Activated naive CD8-positive, alpha-beta T cell treated with anti-CD3 and anti-CD28 coated beads, Interleukin-2, amount 50 U/mL, for 24 hours (primary cell): ENCODE data around the gene CREBRF.
"Not testable (repeated sequence)": the region's sequence is repeated elsewhere in the genome, so short reads cannot be mapped to it uniquely, and the experiment has no call there.

Experiments used
- ATAC-seq: fragments of 150-1000 bp; cut with Tn5 transposase; one replicate; pipeline ENCODE4 v1.10.0; 2021
- DNase-seq: peaks from one replicate; pipeline ENCODE4 v3.0.0; 2021
- H3K27ac Mint-ChIP-seq: one replicate; pipeline ENCODE4 v1.8.0; 2021; ENCODE audit warnings: mild to moderate bottlenecking, mixed read lengths
- H3K27me3 Mint-ChIP-seq: one replicate; pipeline ENCODE4 v1.8.0; 2021; ENCODE audit warnings: mixed read lengths
- H3K36me3 Mint-ChIP-seq: one replicate; pipeline ENCODE4 v1.8.0; 2021; ENCODE audit warnings: low read depth, mixed read lengths
- H3K4me1 Mint-ChIP-seq: one replicate; pipeline ENCODE4 v1.8.0; 2021; ENCODE audit warnings: mixed read lengths
- H3K4me3 Mint-ChIP-seq: one replicate; pipeline ENCODE4 v1.8.0; 2021; ENCODE audit warnings: mild to moderate bottlenecking, moderate library complexity, mixed read lengths
- H3K9me3 Mint-ChIP-seq: one replicate; pipeline ENCODE4 v1.8.0; 2021; ENCODE audit warnings: mixed read lengths

The CREBRF gene, protein sequence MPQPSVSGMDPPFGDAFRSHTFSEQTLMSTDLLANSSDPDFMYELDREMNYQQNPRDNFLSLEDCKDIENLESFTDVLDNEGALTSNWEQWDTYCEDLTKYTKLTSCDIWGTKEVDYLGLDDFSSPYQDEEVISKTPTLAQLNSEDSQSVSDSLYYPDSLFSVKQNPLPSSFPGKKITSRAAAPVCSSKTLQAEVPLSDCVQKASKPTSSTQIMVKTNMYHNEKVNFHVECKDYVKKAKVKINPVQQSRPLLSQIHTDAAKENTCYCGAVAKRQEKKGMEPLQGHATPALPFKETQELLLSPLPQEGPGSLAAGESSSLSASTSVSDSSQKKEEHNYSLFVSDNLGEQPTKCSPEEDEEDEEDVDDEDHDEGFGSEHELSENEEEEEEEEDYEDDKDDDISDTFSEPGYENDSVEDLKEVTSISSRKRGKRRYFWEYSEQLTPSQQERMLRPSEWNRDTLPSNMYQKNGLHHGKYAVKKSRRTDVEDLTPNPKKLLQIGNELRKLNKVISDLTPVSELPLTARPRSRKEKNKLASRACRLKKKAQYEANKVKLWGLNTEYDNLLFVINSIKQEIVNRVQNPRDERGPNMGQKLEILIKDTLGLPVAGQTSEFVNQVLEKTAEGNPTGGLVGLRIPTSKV

DNA sequence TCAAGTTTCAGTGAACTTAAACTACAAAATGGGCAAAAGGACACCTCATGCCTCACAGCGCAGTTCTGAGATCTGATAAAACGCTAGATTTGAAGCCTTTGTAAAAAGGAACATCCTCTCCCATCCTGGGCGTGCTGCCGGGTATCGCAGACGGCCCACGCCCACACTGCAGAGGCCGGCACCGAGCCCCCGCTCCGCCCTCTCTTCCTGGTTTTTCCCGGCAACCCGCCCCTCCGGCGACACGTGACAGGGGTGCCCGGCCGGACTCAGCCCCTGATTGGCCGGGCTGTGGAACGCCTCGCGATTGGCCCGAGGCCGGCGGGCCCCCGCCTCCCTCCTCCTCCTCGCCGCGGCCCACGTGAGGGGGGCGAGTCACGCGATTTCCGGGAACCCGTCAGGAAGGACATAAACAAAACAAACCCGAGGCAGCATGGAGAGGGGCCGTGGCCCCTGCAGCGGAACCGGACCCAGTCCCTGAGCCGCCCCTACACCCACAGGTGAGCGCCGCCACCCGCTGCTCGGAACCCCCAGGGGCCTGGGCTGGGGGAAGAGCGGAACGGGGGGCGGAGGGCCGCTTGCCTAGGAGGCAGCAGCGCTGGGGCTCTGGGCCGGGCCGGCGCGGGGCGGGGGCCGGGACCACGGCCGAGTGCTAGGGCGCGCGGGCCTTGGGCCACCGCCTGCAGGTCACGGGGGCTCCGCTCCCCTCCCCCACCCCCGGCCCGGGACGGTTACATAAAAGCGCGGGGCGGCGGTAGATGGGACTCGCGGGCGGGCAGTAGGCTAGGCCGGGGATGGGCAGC, at the start of gene CREBRF:
CREBRF (plus strand) TSS at position 370 of the 800 bp plus-strand sequence. CDS start 24,424 bp downstream, outside the sequence.
- Mint-ChIP-seq H3K27me3 (peaks cover 2% of the 10 kb centered on the region), H3K4me3 (peak within 1 kb of the TSS; percentile 89), H3K9me3 (no peaks in the 10 kb centered on the region), H3K36me3 (no peaks in the 10 kb centered on the region), H3K4me1 (peaks cover 50% of the 10 kb centered on the region), H3K27ac (peak within 1 kb of the TSS; percentile 97)
- DNase-seq: peak; percentile 98
- ATAC-seq: peak; percentile 73

DNA sequence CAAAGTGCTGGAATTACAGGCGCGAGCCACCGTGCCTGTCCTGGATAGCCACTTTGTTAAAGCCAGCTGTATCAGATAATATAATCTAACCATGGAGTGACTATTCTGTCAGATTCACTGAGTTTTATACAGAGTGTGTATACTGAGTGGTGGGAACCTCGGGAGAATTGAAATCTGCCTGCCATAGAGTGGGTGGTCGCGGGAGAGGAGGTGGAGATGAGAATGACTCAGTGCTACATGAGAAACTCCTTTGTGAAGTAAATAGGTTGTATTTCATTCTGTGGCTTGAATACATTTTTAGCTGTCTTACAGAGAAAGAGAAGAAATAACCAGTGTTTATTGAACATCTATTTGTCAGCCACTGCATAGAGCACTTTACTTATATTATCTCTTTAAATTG, 46.1 kb upstream of the CREBRF start:
- DNase-seq (peak; percentile 26), ATAC-seq (peak; percentile 92)
- Mint-ChIP-seq H3K36me3 (peaks cover 16% of the 10 kb centered on the region), H3K27ac (peak overlapping the region; percentile 60), H3K27me3 (no peaks in the 10 kb centered on the region), H3K4me3 (no peak overlapping the region), H3K9me3 (no peaks in the 10 kb centered on the region), H3K4me1 (peaks cover 50% of the 10 kb centered on the region)

DNA sequence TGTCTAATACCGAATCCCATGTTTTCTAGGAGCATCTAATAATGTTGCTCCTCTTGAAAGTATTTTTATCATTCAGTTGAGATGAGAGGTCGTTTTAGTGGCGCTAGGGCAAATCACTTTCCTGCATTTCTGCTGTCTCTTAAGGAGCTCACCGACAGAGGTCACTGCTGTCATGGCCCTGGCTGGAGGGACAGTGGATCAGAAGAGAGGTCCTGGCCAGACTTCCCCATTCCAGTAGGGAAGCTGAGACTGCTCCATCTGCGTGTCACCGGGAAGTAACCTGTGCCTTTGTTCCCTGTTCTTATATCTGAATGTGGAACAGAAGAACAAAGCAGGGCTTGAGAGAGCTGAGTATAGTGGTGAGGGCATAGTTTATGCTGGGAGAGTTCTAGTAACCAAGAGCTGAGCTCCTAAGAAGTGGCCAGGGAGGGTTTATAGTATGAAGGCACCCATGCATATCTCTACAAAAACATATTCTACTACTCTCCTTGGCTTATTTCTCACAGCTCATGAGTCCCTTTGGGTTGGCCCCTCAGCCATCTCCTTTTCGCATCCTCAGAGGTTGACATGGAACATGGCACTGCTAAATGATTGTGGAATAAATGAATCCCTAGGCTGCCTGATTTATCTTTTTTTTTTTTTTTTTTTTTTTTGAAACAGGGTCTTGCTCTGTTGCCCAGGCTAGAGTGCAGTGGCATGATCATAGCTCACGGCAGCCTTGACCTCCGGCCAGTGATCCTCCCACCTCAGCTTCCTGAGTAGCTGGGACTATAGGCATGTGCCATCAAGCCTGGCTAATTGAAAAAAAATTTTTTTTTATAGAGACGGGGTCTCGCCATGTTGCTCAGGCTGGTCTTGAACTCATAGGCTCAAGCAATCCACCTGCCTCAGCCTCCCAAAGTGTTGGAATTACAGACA, 45.3 kb upstream of the CREBRF start:
- Mint-ChIP-seq H3K27me3 (no peaks in the 10 kb centered on the region), H3K4me1 (peaks cover 57% of the 10 kb centered on the region), H3K9me3 (no peaks in the 10 kb centered on the region), H3K27ac (peak overlapping the region; percentile 36), H3K36me3 (peaks cover 16% of the 10 kb centered on the region), H3K4me3 (no peak overlapping the region)
- ATAC-seq (no peak), DNase-seq (no peak)

DNA sequence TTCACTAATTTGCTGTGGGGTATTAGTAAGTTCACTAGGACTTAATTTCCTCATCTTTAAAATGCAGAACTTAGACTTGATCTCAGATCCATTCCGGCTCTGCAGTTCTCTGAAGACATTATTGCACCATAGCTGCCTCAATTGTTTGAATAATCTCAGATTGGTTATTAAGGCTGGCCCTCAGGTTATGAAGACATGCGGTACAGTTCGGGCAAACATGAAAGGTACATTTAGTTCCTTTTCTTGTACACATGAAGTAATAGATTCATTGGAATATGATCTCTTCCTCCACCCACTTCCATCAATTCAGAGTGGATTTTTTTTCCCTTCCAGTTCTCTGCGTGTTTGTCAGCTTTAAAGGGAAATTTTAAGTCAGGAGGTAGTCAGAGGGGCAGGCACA, 44.6 kb upstream of the CREBRF start:
- ATAC-seq: no peak

DNA sequence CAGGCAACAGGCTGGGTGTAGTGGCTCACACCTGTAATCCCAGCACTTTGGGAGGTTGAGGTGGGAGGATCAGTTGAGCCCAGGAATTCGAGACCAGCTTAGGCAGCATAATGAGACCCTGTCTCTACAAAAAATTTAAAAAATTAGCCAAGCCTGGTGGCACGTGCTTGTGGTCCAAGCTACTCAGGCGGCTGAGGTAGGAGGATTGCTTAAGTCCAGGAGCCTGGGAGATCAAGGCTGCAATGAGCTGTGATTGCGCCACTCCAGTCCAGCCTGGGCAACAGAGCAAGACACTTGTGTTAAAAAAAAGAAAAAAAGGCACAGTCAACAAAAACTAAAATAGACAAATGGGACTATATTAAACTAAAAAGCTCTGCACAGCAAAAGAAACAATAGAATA, 43.3 kb upstream of the CREBRF start:
- ATAC-seq (no peak), DNase-seq (no peak)
- H3K9me3 Mint-ChIP-seq: no peaks in the 10 kb centered on the region
- peaks cover 58% of the 10 kb centered on the region for H3K4me1 Mint-ChIP-seq
- peaks cover 20% of the 10 kb centered on the region for H3K36me3 Mint-ChIP-seq
- no peak overlapping the region for H3K4me3 Mint-ChIP-seq
- no peak overlapping the region for H3K27ac Mint-ChIP-seq
- H3K27me3 Mint-ChIP-seq: no peaks in the 10 kb centered on the region

More for the DNA sequence above, 44.6 kb upstream of the CREBRF start:
- Mint-ChIP-seq H3K27me3 (no peaks in the 10 kb centered on the region), H3K9me3 (no peaks in the 10 kb centered on the region), H3K36me3 (peaks cover 18% of the 10 kb centered on the region), H3K4me3 (no peak overlapping the region), H3K4me1 (peaks cover 60% of the 10 kb centered on the region), H3K27ac (no peak overlapping the region)
- DNase-seq: no peak

DNA sequence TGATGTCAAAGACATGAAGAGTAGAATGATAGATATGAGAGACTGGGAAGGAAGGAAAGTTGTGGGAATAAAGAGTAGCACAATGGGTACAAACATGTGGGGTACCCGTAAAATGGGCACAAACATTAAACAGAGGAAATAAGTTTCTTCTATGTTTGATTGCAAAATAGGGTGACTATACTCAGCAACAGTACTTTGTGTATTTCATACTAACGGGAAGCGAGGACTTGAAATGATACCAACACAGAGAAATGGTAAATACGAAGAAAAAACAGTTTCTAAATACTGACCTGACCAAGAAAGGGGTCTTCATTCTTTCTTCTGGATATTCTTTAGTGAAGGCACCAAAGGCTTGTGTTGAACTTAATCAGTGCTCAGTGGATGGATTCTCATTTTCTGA, 41.5 kb upstream of the CREBRF start:
- H3K4me1 Mint-ChIP-seq: peaks cover 55% of the 10 kb centered on the region
- DNase-seq (no peak), ATAC-seq (no peak)
- H3K27me3 Mint-ChIP-seq: no peaks in the 10 kb centered on the region
- no peak overlapping the region for H3K27ac Mint-ChIP-seq
- no peaks in the 10 kb centered on the region for H3K9me3 Mint-ChIP-seq
- H3K36me3 Mint-ChIP-seq: peaks cover 26% of the 10 kb centered on the region
- H3K4me3 Mint-ChIP-seq: no peak overlapping the region

DNA sequence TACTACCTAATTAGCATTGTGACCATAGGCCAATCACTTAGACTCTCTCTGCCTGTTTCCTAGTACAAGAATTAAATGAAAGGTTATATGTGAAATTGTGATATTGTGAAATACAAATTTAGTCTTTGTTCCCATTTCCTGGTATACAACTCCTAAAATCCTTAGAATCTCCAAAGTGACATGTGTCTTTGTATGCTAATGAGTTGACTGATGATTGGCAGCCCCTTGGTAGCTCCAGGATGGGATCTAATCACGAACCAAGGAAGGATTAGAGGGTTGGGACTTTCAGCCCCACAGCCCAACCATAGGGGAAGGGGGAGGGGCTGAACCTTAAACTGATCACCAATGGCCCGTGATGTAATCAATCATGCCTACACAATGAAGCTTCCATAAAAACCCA, 41.0 kb upstream of the CREBRF start:
- ATAC-seq (no peak), DNase-seq (no peak)
- peaks cover 52% of the 10 kb centered on the region for H3K4me1 Mint-ChIP-seq
- H3K27ac Mint-ChIP-seq: no peak overlapping the region
- H3K27me3 Mint-ChIP-seq: no peaks in the 10 kb centered on the region
- peaks cover 27% of the 10 kb centered on the region for H3K36me3 Mint-ChIP-seq
- no peaks in the 10 kb centered on the region for H3K9me3 Mint-ChIP-seq
- H3K4me3 Mint-ChIP-seq: no peak overlapping the region

DNA sequence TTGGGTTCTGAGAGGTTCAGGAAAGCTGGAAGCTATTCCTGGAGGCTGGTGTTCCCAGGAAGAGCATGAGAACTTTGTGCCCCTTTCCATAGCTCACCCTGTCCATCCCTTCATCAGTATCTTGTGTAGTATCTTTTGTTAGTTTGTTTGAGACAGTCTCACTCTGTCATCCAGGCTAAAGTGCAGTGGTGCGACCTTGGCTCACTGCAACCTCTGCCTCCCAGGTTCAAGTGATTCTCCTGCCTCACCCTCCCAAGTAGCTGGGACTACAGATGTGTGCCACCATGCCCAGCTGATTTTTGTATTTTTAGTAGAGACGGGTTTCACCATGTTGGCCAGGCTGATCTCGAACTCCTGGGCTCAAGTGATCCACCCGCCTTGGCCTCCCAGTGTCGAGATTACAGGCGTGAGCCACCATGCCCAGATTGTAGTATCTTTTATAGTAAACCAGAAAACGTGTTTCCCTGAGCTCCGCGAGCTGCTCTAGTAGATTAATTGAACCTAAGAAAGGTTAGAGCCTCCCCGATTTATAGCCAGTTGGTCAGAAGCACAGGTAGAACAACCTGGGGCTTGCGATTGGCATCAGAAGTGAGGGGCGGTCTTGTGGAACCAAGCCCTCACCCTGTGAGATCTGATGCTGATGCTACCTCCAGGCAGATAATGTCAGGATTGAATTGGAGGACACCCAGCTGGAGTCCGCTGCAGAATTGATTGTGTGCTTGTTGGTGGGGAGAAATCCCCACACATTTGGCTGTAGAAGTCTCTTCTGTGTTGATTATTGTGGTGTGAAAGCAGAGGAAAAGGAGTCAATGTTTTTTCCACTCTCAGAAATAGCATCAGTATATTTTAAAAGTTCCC, 40.3 kb upstream of the CREBRF start:
- Mint-ChIP-seq H3K4me1 (peaks cover 47% of the 10 kb centered on the region), H3K4me3 (no peak overlapping the region), H3K27me3 (no peaks in the 10 kb centered on the region), H3K9me3 (no peaks in the 10 kb centered on the region), H3K36me3 (peaks cover 27% of the 10 kb centered on the region), H3K27ac (peak overlapping the region; percentile 77)
- DNase-seq (no peak), ATAC-seq (no peak)

DNA sequence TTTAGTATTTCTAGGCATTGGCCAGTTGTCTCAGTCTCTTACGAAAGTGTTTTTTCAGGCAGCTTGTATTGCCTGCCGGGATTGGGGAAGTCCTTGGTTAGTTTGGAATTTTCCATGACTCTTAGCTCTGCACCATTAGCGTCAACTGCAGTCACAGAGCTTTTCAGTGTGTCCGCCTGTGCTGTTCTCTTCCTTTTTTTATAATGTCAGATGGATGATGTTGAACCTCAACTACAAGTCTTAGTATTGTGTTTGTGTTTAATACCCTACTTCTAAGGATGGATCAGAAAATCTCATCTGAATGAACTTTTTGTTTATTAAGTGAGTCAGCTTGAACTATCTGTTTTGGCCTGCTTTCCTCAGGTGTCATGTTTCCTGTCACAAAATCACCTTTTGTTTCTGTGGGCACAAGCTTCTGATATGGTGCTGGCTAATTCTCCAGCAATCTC, 39.5 kb upstream of the CREBRF start:
- Mint-ChIP-seq H3K27me3 (no peaks in the 10 kb centered on the region), H3K4me3 (no peak overlapping the region), H3K4me1 (peaks cover 41% of the 10 kb centered on the region), H3K27ac (peak overlapping the region; percentile 77), H3K9me3 (no peaks in the 10 kb centered on the region), H3K36me3 (peaks cover 35% of the 10 kb centered on the region)
- peak; percentile 38 for ATAC-seq
- DNase-seq: no peak

DNA sequence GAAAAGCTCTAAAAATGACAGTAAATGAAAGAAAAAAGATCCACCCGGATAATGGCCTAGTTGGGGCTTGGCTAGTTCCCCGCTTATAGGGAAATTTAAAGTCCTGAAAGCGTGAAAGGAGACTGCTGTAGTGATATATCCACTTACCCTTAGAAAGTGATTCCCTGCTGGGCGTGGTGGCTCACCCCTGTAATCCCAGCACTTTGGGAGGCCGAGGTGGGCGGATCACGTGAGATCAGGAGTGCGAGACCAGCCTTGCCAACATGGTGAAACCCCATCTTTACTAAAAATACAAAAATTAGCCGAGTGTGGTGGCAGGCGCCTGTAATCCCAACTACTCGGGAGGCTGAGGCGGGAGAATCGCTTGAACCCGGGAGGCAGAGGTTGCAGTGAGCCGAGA, 39.1 kb upstream of the CREBRF start:
- peak overlapping the region; percentile 77 for H3K27ac Mint-ChIP-seq
- H3K36me3 Mint-ChIP-seq: peaks cover 35% of the 10 kb centered on the region
- DNase-seq, H3K27me3 Mint-ChIP-seq, H3K9me3 Mint-ChIP-seq, H3K4me3 Mint-ChIP-seq, ATAC-seq: not testable (repeated sequence)
- H3K4me1 Mint-ChIP-seq: peaks cover 37% of the 10 kb centered on the region

DNA sequence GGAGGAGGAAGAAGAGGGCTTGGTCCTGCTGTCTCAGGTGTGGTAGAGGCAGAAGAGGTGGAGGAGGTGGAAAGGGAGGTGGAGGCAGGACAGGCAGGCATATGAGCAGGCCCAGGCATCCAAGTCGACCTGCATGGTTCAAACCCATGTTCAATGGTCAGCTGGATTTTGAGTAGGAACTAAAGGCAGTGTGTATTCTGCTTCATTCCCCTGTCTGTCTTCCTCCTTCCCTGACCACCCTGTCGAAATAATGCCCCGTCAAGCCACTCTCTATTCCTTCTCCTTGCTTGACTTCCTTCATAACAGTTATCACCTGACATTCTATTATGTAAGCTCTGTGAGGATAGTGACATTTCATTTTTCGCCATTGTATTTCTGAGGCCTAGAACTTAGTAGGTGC, 37.8 kb upstream of the CREBRF start:
- Mint-ChIP-seq H3K4me3 (no peak overlapping the region), H3K36me3 (peaks cover 37% of the 10 kb centered on the region), H3K27ac (peak overlapping the region; percentile 4), H3K27me3 (no peaks in the 10 kb centered on the region), H3K9me3 (no peaks in the 10 kb centered on the region), H3K4me1 (peaks cover 36% of the 10 kb centered on the region)
- ATAC-seq (no peak), DNase-seq (no peak)

DNA sequence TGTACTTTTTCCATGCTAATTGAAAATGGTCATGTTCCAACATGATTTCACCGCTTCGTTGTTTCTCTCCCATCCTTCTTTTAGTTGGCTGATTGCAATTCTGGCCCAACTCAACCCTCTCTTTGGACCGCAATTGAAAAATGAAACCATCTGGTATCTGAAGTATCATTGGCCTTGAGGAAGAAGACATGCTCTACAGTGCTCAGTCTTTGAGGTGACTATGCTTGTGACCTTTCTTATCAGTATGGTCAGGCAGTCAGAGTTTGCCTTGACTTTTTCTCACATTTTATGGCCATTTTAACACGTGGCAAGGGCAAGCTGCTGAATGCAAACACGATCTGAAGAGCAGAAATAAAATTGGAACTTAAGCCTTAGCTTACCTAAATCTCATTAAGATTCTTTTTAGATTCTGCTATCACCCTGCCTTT, 36.0 kb upstream of the CREBRF start:
- Mint-ChIP-seq H3K36me3 (peaks cover 46% of the 10 kb centered on the region), H3K27ac (peak overlapping the region; percentile 62)

DNA sequence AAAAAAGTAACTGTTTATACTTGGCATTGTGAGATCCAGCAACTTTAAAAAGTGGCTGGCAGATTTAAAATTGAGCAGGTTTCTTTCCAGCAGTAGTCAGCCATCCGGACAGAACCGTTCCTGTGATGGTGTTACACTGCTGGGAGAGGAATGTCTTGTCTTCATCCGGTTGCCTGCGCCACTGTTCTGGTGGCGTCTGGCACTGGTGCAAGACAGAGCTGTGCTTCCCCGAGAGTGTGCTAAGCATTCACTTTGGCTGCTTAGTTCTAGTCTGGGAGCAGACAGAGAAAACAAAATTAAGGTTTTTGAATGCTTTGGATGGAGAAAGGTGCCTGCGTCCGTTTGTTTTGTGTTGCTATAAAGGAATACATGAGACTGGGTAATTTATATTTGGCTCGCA, 35.5 kb upstream of the CREBRF start:
- peaks cover 29% of the 10 kb centered on the region for H3K4me1 Mint-ChIP-seq
- DNase-seq (no peak), ATAC-seq (no peak)
- H3K4me3 Mint-ChIP-seq: no peak overlapping the region
- peaks cover 48% of the 10 kb centered on the region for H3K36me3 Mint-ChIP-seq
- H3K27ac Mint-ChIP-seq: no peak overlapping the region
- no peaks in the 10 kb centered on the region for H3K27me3 Mint-ChIP-seq
- H3K9me3 Mint-ChIP-seq: no peaks in the 10 kb centered on the region

More for the DNA sequence above, 36.0 kb upstream of the CREBRF start:
- Mint-ChIP-seq H3K27me3 (no peaks in the 10 kb centered on the region), H3K4me1 (peaks cover 31% of the 10 kb centered on the region), H3K4me3 (no peak overlapping the region), H3K9me3 (no peaks in the 10 kb centered on the region)
- ATAC-seq: no peak
- no peak for DNase-seq
